ENCODE data around the gene ANKRD11.
A peak's percentile ranks its signal among the peaks of the same experiment; 100 is the strongest.

Gene ANKRD11

DNA sequence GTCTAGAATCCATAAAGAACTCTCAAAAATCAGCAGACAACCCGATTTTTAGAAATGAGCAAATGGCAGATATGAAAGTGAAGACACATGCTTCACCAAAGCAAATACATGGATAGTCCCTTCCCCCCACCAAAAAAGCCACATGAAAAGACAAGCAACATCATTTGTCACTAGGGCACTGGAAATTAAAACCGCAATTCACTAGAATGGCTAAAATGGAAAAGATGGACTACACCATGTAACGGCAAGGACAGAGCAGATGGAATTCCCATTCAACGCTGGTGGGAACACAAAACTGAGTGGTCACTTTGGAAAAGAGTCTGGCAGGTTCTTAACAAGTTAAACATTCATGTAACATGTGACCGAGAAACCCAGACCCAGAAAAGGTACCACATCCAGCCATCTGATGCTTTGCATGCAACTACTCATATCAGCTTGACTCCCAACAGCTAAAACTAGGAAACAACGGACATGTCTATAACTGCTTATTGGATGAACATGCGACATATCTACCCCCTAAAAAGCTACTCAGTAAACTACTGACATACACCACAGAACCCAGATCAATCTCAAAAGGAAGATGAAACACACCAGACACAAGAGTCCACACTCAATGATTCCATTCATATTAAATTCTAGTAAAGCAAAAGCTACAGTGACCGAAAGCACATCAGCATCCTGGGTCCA is 140.3 kb downstream of the ANKRD11 start:
- no peak overlapping the region for H3K18ac ChIP-seq (ENCODE audit: low read depth in 1 of 2, low read length in 2 of 2)
- no peak overlapping the region for H3K4me3 ChIP-seq (ENCODE audit: insufficient read depth in 1 of 2, low read depth in 1 of 2, low read length in 2 of 2)
- WGBS: 96% methylated on average over 8 of the region's 8 CpGs

DNA sequence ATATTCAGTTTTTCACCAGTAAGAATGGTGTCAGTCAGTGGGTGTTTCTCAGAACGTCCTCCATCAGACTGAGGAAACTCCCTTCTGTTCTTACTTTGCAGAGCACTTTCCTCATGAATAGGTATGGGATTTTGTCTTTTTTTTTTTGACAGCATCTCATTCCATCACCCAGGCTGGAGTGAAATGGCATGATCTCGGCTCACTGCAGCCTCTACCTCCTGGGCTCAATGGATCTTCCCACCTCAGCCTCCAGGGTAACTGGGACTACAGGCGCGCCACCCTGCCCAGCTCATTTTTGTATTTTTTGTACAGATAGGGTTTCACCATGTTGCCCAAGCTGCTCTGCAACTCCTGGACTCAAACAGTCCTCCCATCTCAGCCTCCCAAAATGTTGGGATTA is 142.6 kb downstream of the ANKRD11 start:
- H3K4me2 ChIP-seq (ENCODE audit: low read length, poor library complexity, severe bottlenecking): no peak overlapping the region
- H3K4me3 ChIP-seq (ENCODE audit: insufficient read depth in 1 of 2, low read depth in 1 of 2, low read length in 2 of 2): no peak overlapping the region

More for the DNA sequence above, 140.3 kb downstream of the ANKRD11 start:
- Histone ChIP-seq H3K4ac (ENCODE audit: low read depth in 1 of 2, low read length in 2 of 2) (no peak overlapping the region), H4K91ac (ENCODE audit: low read length) (no peak overlapping the region), H2AK5ac (ENCODE audit: low read length, severe bottlenecking) (no peak overlapping the region), H3K9me3 (ENCODE audit: control insufficient read depth, low read length) (no peaks in the 10 kb centered on the region), H2BK15ac (ENCODE audit: low read depth, poor library complexity, severe bottlenecking) (no peak overlapping the region), H2BK5ac (ENCODE audit: low read depth, low read length, poor library complexity, severe bottlenecking) (no peak overlapping the region), H3K79me1 (replicated peaks; ENCODE audit: low read length, poor library complexity, severe bottlenecking) (peaks cover 6% of the 10 kb centered on the region), H2BK120ac (ENCODE audit: low read depth, low read length) (no peak overlapping the region), H4K8ac (ENCODE audit: low read length) (no peak overlapping the region), H3K23ac (ENCODE audit: low read length in 2 of 2) (no peak overlapping the region), H3K4me1 (ENCODE audit: control insufficient read depth, insufficient read depth, low read depth, low read length) (peaks cover 35% of the 10 kb centered on the region), H2AFZ (ENCODE audit: low read depth, low read length) (no peak overlapping the region), H3K27me3 (ENCODE audit: control insufficient read depth in 1 of 2, insufficient read depth in 1 of 2, low read length in 2 of 2) (no peaks in the 10 kb centered on the region), H3K4me2 (ENCODE audit: low read length, poor library complexity, severe bottlenecking) (no peak overlapping the region), H3K14ac (ENCODE audit: low read length in 2 of 2) (no peak overlapping the region), H3K36me3 (ENCODE audit: control insufficient read depth in 1 of 2, insufficient read depth in 2 of 2, low read depth in 1 of 2, low read length in 2 of 2) (peaks cover 14 to 24% of the 10 kb centered on the region in 2 experiments), H3K9ac (ENCODE audit: low read length) (no peak overlapping the region), H2BK12ac (ENCODE audit: low read length in 2 of 2) (no peak overlapping the region), H3K27ac (ENCODE audit: low read length, poor library complexity, severe bottlenecking) (no peak overlapping the region)
- no peak for DNase-seq

DNA sequence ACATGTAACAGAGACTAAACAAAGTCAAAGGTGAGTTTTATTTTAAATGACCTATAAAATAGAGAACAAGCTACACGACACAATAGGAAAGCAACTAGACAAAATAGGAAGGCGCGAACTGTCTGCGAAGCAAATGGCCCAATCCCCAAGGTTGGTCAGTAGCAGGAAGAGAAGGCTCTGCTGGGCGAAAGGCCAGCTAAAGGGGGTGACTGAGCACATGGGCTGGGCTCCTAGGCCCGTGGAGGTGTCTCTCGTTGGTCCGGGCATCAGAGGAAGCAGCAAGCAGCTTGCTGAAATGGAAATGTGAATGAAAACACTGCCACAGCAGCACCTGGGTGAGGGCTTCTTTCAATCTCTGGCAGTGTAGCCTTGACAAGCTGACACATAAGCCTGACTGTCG is 143.5 kb downstream of the ANKRD11 start:
- H4K91ac ChIP-seq (ENCODE audit: low read length): no peak overlapping the region
- DNase-seq: no peak

More for the DNA sequence above, 142.6 kb downstream of the ANKRD11 start:
- 100% methylated on average over 3 of the region's 4 CpGs for WGBS
- H3K14ac ChIP-seq (ENCODE audit: low read length in 2 of 2): no peak overlapping the region
- H2AFZ ChIP-seq (ENCODE audit: low read depth, low read length): no peak overlapping the region
- no peak overlapping the region for H3K4ac ChIP-seq (ENCODE audit: low read depth in 1 of 2, low read length in 2 of 2)
- H3K27ac ChIP-seq (ENCODE audit: low read length, poor library complexity, severe bottlenecking): no peak overlapping the region
- H2AK5ac ChIP-seq (ENCODE audit: low read length, severe bottlenecking): no peak overlapping the region
- H3K79me1 ChIP-seq (replicated peaks; ENCODE audit: low read length, poor library complexity, severe bottlenecking): peaks cover 6% of the 10 kb centered on the region
- no peak for DNase-seq
- H4K91ac ChIP-seq (ENCODE audit: low read length): no peak overlapping the region
- H3K23ac ChIP-seq (ENCODE audit: low read length in 2 of 2): no peak overlapping the region
- no peak overlapping the region for H2BK5ac ChIP-seq (ENCODE audit: low read depth, low read length, poor library complexity, severe bottlenecking)
- no peaks in the 10 kb centered on the region for H3K9me3 ChIP-seq (ENCODE audit: control insufficient read depth, low read length)
- no peak overlapping the region for H3K18ac ChIP-seq (ENCODE audit: low read depth in 1 of 2, low read length in 2 of 2)
- no peak overlapping the region for H2BK12ac ChIP-seq (ENCODE audit: low read length in 2 of 2)
- H4K8ac ChIP-seq (ENCODE audit: low read length): no peak overlapping the region
- H3K4me1 ChIP-seq (ENCODE audit: control insufficient read depth, insufficient read depth, low read depth, low read length): peaks cover 44% of the 10 kb centered on the region
- H2BK15ac ChIP-seq (ENCODE audit: low read depth, poor library complexity, severe bottlenecking): no peak overlapping the region
- no peak overlapping the region for H2BK120ac ChIP-seq (ENCODE audit: low read depth, low read length)
- no peak overlapping the region for H3K9ac ChIP-seq (ENCODE audit: low read length)
- H3K27me3 ChIP-seq (ENCODE audit: control insufficient read depth in 1 of 2, insufficient read depth in 1 of 2, low read length in 2 of 2): no peaks in the 10 kb centered on the region
- peaks cover 14 to 18% of the 10 kb centered on the region in 2 experiments for H3K36me3 ChIP-seq (ENCODE audit: control insufficient read depth in 1 of 2, insufficient read depth in 2 of 2, low read depth in 1 of 2, low read length in 2 of 2)

DNA sequence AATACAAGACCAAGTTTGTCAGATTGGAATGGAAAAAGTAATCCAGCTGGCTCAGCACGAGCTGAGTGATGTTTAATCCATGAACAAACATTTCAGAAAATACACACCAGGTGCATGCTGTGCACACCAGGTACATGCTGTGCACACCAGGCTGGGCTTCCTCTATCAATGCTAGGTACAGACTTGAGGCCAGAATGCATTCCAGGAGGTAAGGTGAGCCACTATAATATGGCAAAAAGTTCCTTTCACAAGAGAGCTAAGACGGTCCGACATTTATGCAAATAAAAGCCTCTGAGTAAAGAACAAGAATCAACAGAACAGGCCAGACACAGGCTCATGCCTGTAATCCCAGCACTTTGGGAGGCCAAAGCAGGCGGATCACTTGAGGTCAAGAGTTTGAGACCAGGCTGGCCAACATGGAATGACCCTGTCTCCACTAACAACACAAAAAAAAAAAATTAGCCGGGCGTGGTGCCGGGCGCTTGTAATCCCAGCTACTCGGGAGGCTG is 144.7 kb downstream of the ANKRD11 start:
- Histone ChIP-seq H2BK12ac (ENCODE audit: low read length in 2 of 2) (no peak overlapping the region), H4K91ac (ENCODE audit: low read length) (no peak overlapping the region), H2AK5ac (ENCODE audit: low read length, severe bottlenecking) (no peak overlapping the region), H3K14ac (ENCODE audit: low read length in 2 of 2) (no peak overlapping the region), H3K4ac (ENCODE audit: low read depth in 1 of 2, low read length in 2 of 2) (no peak overlapping the region), H2BK15ac (ENCODE audit: low read depth, poor library complexity, severe bottlenecking) (no peak overlapping the region), H3K36me3 (ENCODE audit: control insufficient read depth in 1 of 2, insufficient read depth in 2 of 2, low read depth in 1 of 2, low read length in 2 of 2) (peaks cover 5 to 9% of the 10 kb centered on the region in 2 experiments), H3K4me1 (ENCODE audit: control insufficient read depth, insufficient read depth, low read depth, low read length) (peaks cover 38% of the 10 kb centered on the region), H3K4me2 (ENCODE audit: low read length, poor library complexity, severe bottlenecking) (no peak overlapping the region), H3K27ac (ENCODE audit: low read length, poor library complexity, severe bottlenecking) (no peak overlapping the region), H2BK120ac (ENCODE audit: low read depth, low read length) (no peak overlapping the region), H3K9ac (ENCODE audit: low read length) (peak overlapping the region; percentile 66), H2AFZ (ENCODE audit: low read depth, low read length) (no peak overlapping the region), H3K79me1 (replicated peaks; ENCODE audit: low read length, poor library complexity, severe bottlenecking) (peaks cover 3% of the 10 kb centered on the region), H3K9me3 (ENCODE audit: control insufficient read depth, low read length) (no peaks in the 10 kb centered on the region), H2BK5ac (ENCODE audit: low read depth, low read length, poor library complexity, severe bottlenecking) (no peak overlapping the region), H4K8ac (ENCODE audit: low read length) (no peak overlapping the region), H3K4me3 (ENCODE audit: insufficient read depth in 1 of 2, low read depth in 1 of 2, low read length in 2 of 2) (peak overlapping the region in 1 of 2 experiments; percentile 12), H3K27me3 (ENCODE audit: control insufficient read depth in 1 of 2, insufficient read depth in 1 of 2, low read length in 2 of 2) (no peaks in the 10 kb centered on the region), H3K18ac (ENCODE audit: low read depth in 1 of 2, low read length in 2 of 2) (no peak overlapping the region), H3K23ac (ENCODE audit: low read length in 2 of 2) (no peak overlapping the region)
- DNase-seq: no peak
- WGBS: 82% methylated on average over 9 of the region's 9 CpGs

More for the DNA sequence above, 143.5 kb downstream of the ANKRD11 start:
- Histone ChIP-seq H3K14ac (ENCODE audit: low read length in 2 of 2) (no peak overlapping the region), H4K8ac (ENCODE audit: low read length) (peak overlapping the region; percentile 29), H2AK5ac (ENCODE audit: low read length, severe bottlenecking) (peak overlapping the region; percentile 58), H2BK120ac (ENCODE audit: low read depth, low read length) (no peak overlapping the region), H2BK5ac (ENCODE audit: low read depth, low read length, poor library complexity, severe bottlenecking) (no peak overlapping the region), H3K23ac (ENCODE audit: low read length in 2 of 2) (no peak overlapping the region), H3K79me1 (replicated peaks; ENCODE audit: low read length, poor library complexity, severe bottlenecking) (peaks cover 6% of the 10 kb centered on the region), H2BK15ac (ENCODE audit: low read depth, poor library complexity, severe bottlenecking) (no peak overlapping the region), H3K18ac (ENCODE audit: low read depth in 1 of 2, low read length in 2 of 2) (no peak overlapping the region), H3K4me1 (ENCODE audit: control insufficient read depth, insufficient read depth, low read depth, low read length) (peaks cover 42% of the 10 kb centered on the region), H3K9me3 (ENCODE audit: control insufficient read depth, low read length) (no peaks in the 10 kb centered on the region), H2AFZ (ENCODE audit: low read depth, low read length) (no peak overlapping the region), H3K4me2 (ENCODE audit: low read length, poor library complexity, severe bottlenecking) (no peak overlapping the region), H3K27ac (ENCODE audit: low read length, poor library complexity, severe bottlenecking) (no peak overlapping the region), H3K36me3 (ENCODE audit: control insufficient read depth in 1 of 2, insufficient read depth in 2 of 2, low read depth in 1 of 2, low read length in 2 of 2) (peaks cover 14% of the 10 kb centered on the region in 2 experiments), H3K9ac (ENCODE audit: low read length) (no peak overlapping the region), H3K27me3 (ENCODE audit: control insufficient read depth in 1 of 2, insufficient read depth in 1 of 2, low read length in 2 of 2) (no peaks in the 10 kb centered on the region), H2BK12ac (ENCODE audit: low read length in 2 of 2) (no peak overlapping the region), H3K4me3 (ENCODE audit: insufficient read depth in 1 of 2, low read depth in 1 of 2, low read length in 2 of 2) (no peak overlapping the region), H3K4ac (ENCODE audit: low read depth in 1 of 2, low read length in 2 of 2) (no peak overlapping the region)
- 92% methylated on average over 9 of the region's 9 CpGs for WGBS

Measured in mesenchymal stem cell (in vitro differentiated cells and primary cell).